ENCODE data around the gene TMEM97.

TMEM97 gene

GRCh38 chr17:28274591-28275265 is 44.3 kb upstream of the TMEM97 start:
- in situ Hi-C loops (cut with MboI; ENCODE audit: low sequenced_read_pairs, unreplicated experiment), result loop anchor here (25.0 kb wide), 1 partner anchor 487 kb away; no protein-coding TSS in a partner anchor
- DNase-seq (ENCODE audit: low spot score), result no peak
- TF ChIP-seq, protein P1, sequence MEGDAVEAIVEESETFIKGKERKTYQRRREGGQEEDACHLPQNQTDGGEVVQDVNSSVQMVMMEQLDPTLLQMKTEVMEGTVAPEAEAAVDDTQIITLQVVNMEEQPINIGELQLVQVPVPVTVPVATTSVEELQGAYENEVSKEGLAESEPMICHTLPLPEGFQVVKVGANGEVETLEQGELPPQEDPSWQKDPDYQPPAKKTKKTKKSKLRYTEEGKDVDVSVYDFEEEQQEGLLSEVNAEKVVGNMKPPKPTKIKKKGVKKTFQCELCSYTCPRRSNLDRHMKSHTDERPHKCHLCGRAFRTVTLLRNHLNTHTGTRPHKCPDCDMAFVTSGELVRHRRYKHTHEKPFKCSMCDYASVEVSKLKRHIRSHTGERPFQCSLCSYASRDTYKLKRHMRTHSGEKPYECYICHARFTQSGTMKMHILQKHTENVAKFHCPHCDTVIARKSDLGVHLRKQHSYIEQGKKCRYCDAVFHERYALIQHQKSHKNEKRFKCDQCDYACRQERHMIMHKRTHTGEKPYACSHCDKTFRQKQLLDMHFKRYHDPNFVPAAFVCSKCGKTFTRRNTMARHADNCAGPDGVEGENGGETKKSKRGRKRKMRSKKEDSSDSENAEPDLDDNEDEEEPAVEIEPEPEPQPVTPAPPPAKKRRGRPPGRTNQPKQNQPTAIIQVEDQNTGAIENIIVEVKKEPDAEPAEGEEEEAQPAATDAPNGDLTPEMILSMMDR (IDR thresholded peaks at IDR 0.05; ENCODE audit: borderline replicate concordance, control extremely low read depth, extremely low read depth, insufficient read depth, missing control alignments), result no peak

- TF ChIP-seq, protein P1 (IDR thresholded peaks at IDR 0.05; ENCODE audit: borderline replicate concordance, control extremely low read depth, extremely low read depth, insufficient read depth, missing control alignments), result no peak
- no peak for DNase-seq (ENCODE audit: low spot score)
- in situ Hi-C loops (cut with MboI; ENCODE audit: low sequenced_read_pairs, unreplicated experiment), result no loop called here
Observed at GRCh38 chr17:28276011-28276410, 43.0 kb upstream of the TMEM97 start.

DNA sequence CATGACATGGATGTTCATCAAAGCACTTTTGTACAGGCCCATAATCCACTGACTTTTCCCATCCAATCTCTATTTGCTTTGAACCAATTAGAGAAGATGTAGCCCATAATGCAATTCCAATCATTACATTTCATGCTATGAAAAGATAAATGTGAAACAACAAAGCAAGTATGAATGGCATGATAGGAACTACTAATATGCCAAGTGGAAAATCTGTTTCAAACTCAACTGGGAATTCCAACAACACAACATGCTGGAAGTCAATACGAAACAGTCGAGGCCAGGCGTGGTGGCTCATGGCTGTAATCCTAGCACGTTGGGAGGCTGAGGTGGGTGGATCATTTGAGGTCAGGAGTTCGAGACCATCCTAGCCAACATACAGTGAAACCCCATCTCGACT is 39.6 kb upstream of the TMEM97 start:
- no peak for DNase-seq (ENCODE audit: low spot score)
- TF ChIP-seq, protein P1 (IDR thresholded peaks at IDR 0.05; ENCODE audit: borderline replicate concordance, control extremely low read depth, extremely low read depth, insufficient read depth, missing control alignments), result no peak
- in situ Hi-C loops (cut with MboI; ENCODE audit: low sequenced_read_pairs, unreplicated experiment), result no loop called here

GRCh38 chr17:28280826-28281225 is 38.2 kb upstream of the TMEM97 start:
- in situ Hi-C loops (cut with MboI; ENCODE audit: low sequenced_read_pairs, unreplicated experiment), result no loop called here

GRCh38 chr17:28282596-28282995 is 36.4 kb upstream of the TMEM97 start:
- in situ Hi-C loops (cut with MboI; ENCODE audit: low sequenced_read_pairs, unreplicated experiment), result no loop called here
- TF ChIP-seq, protein P1 (IDR thresholded peaks at IDR 0.05; ENCODE audit: borderline replicate concordance, control extremely low read depth, extremely low read depth, insufficient read depth, missing control alignments), result no peak
- no peak for DNase-seq (ENCODE audit: low spot score)

More at GRCh38 chr17:28280826-28281225, 38.2 kb upstream of the TMEM97 start:
- TF ChIP-seq, protein P1 (IDR thresholded peaks at IDR 0.05; ENCODE audit: borderline replicate concordance, control extremely low read depth, extremely low read depth, insufficient read depth, missing control alignments), result no peak
- DNase-seq (ENCODE audit: low spot score), result no peak

- no peak for DNase-seq (ENCODE audit: low spot score)
- in situ Hi-C loops (cut with MboI; ENCODE audit: low sequenced_read_pairs, unreplicated experiment), result no loop called here
Observed at GRCh38 chr17:28285965-28286364, 33.0 kb upstream of the TMEM97 start.

More at GRCh38 chr17:28285965-28286364, 33.0 kb upstream of the TMEM97 start:
- TF ChIP-seq, protein P1 (IDR thresholded peaks at IDR 0.05; ENCODE audit: borderline replicate concordance, control extremely low read depth, extremely low read depth, insufficient read depth, missing control alignments), result no peak
